Neural crest cell (in vitro differentiated cells): ENCODE data around the gene CHD8. TPM values are rescaled to one million over a fixed set of nuclear protein-coding genes. Genes with fewer than 3 reads are reported as not detected.

Experiments used
- DNase-seq: peaks from one replicate; pipeline ENCODE4 v3.0.0; 2021; ENCODE audit warnings: low read depth, mixed read lengths, low spot score
- H3K27ac Mint-ChIP-seq: one replicate; pipeline ENCODE4 v1.8.0; 2021; ENCODE audit warnings: mild to moderate bottlenecking, mixed read lengths; ENCODE audit not compliant: unreplicated experiment
- H3K27me3 Mint-ChIP-seq: 2 replicates; pipeline ENCODE4 v1.8.0; 2021; ENCODE audit warnings: low read depth, mild to moderate bottlenecking, mixed read lengths
- H3K36me3 Mint-ChIP-seq: 2 replicates; pipeline ENCODE4 v1.8.0; 2021; ENCODE audit warnings: low read depth, mild to moderate bottlenecking, mixed read lengths
- H3K4me1 Mint-ChIP-seq: 2 replicates; pipeline ENCODE4 v1.8.0; 2021; ENCODE audit warnings: mixed read lengths
- H3K4me3 Mint-ChIP-seq: one replicate; pipeline ENCODE4 v1.8.0; 2021; ENCODE audit warnings: mild to moderate bottlenecking, mixed read lengths
- H3K9me3 Mint-ChIP-seq: 2 replicates; pipeline ENCODE4 v1.8.0; 2021; ENCODE audit warnings: mixed read lengths
- CTCF ChIP-seq: fragments of 200-600 bp; sonication (generic); conservative IDR thresholded peaks from 2 replicates; pipeline ENCODE4 v1.5.0; 2021; ENCODE audit warnings: antibody characterized with exemption, mild to moderate bottlenecking
- total RNA-seq: library from RNA; stranded (reverse); gene quantifications from 2 replicates; pipeline ENCODE4 v1.2.1, GENCODE V29; 2021

Gene CHD8
- total RNA-seq, 1 donor from 2014 or later = 137 TPM

- Mint-ChIP-seq H3K4me3 (peak overlapping the region; percentile 98), H3K36me3 (peaks cover 8% of the 10 kb centered on the region), H3K27ac (peak overlapping the region; percentile 100), H3K9me3 (no peaks in the 10 kb centered on the region), H3K4me1 (peaks cover 31% of the 10 kb centered on the region), H3K27me3 (peaks cover 2% of the 10 kb centered on the region)
- TF ChIP-seq CTCF = no peak
- no peak for DNase-seq
Measured at GRCh38 chr14:21384494-21384851, 71.5 kb downstream of the CHD8 start.

DNA sequence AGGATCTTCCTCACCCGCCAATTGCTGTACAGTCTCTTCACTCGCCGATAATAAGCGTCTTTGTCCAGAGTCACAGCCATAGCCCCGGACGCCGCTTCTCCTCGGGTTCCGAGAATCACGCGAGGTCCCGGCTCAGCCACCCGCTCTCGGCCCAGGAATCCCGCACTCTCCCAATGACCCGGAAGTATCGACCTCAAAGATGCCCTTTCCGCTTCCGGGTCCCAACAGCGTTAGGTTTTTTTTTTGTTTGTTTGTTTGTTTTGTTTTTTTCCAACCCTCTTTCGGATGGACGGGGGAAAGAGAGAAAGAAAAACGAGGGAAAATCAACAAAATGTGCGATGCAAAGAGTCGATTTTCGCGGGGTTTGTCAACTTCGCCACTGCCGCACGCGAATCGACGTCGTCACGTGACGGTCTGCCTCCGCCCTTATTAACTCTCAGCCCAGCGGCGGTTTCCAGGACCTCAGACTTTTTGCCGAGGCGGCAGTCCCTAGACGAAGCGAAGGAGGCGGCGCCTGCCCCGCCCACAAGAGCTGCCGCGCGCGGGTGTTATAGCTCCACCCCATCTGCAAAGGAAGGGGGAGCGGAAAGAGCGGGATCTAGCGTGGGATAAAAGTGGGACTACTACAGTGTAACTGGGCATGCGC, 72.0 kb downstream of the CHD8 start, which contains the start of gene SUPT16H:
Gene SUPT16H (minus strand): TSS at position 172 of the 646 bp plus-strand sequence. CDS start 92 bp downstream, at position 80.
- TF ChIP-seq CTCF = no peak
- H3K27me3 Mint-ChIP-seq = peaks cover 2% of the 10 kb centered on the region
- peak; percentile 94 for DNase-seq
- H3K27ac Mint-ChIP-seq = peak within 1 kb of the TSS; percentile 100
- peak within 1 kb of the TSS; percentile 98 for H3K4me3 Mint-ChIP-seq
- H3K9me3 Mint-ChIP-seq = no peaks in the 10 kb centered on the region
- H3K4me1 Mint-ChIP-seq = peaks cover 31% of the 10 kb centered on the region
- peaks cover 8% of the 10 kb centered on the region for H3K36me3 Mint-ChIP-seq

- peak; percentile 26 for DNase-seq
- peak overlapping the region; percentile 98 for H3K4me3 Mint-ChIP-seq
- no peak for TF ChIP-seq CTCF
- H3K9me3 Mint-ChIP-seq = no peaks in the 10 kb centered on the region
- peaks cover 2% of the 10 kb centered on the region for H3K27me3 Mint-ChIP-seq
- H3K36me3 Mint-ChIP-seq = peaks cover 8% of the 10 kb centered on the region
- peak overlapping the region; percentile 100 for H3K27ac Mint-ChIP-seq
- H3K4me1 Mint-ChIP-seq = peaks cover 32% of the 10 kb centered on the region
Measured at GRCh38 chr14:21382886-21383847, 72.8 kb downstream of the CHD8 start.

GRCh38 chr14:21382095-21382494, 73.8 kb downstream of the CHD8 start:
- Mint-ChIP-seq H3K4me1 (peaks cover 37% of the 10 kb centered on the region), H3K27ac (no peak overlapping the region), H3K27me3 (peaks cover 2% of the 10 kb centered on the region), H3K4me3 (peak overlapping the region; percentile 98), H3K9me3 (no peaks in the 10 kb centered on the region), H3K36me3 (peaks cover 8% of the 10 kb centered on the region)
- TF ChIP-seq CTCF = no peak
- no peak for DNase-seq

DNA sequence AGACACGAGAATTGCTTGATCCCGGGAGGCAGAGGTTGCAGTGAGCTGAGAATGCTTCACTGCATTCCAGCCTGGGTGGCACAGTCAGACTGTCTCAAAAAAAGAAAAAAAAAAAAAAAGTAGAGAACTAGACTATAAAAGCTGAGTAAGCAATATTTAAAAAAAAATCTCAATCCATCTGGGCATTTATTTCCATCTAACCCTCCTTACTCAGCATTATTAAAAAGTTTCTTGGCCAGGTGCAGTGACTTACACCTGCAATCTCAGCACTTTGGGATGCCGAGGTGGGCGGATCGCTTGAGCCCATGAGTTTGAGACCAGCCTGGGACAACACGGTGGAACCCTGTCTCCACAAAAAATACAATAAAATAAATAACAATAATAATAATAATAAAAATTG, 76.6 kb downstream of the CHD8 start:
- Mint-ChIP-seq H3K9me3 (no peaks in the 10 kb centered on the region), H3K27me3 (peaks cover 2% of the 10 kb centered on the region), H3K4me3 (peak overlapping the region; percentile 31)

More for the DNA sequence above, 76.6 kb downstream of the CHD8 start:
- peaks cover 7% of the 10 kb centered on the region for H3K36me3 Mint-ChIP-seq
- no peak for DNase-seq
- no peak overlapping the region for H3K27ac Mint-ChIP-seq
- TF ChIP-seq CTCF = no peak
- peaks cover 29% of the 10 kb centered on the region for H3K4me1 Mint-ChIP-seq
